NCI-H226 (cell line): ENCODE results near the gene CCDC187.

ENCODE experiments used
- DNase-seq: peaks from one replicate; pipeline ENCODE4 v3.0.0-alpha.2; 2015

The CCDC187 gene

GRCh38 chr9:136251264-136252115 lies 52.4 kb downstream of the CCDC187 start:
- DNase-seq = no peak

GRCh38 chr9:136250676-136251075 lies 53.2 kb downstream of the CCDC187 start:
- no peak for DNase-seq

- DNase-seq = no peak
Observed at GRCh38 chr9:136249877-136250559, 53.9 kb downstream of the CCDC187 start.

GRCh38 chr9:136248951-136249876 lies 54.7 kb downstream of the CCDC187 start:
- DNase-seq = no peak

- DNase-seq = no peak
Observed at GRCh38 chr9:136247947-136248637, 55.8 kb downstream of the CCDC187 start.

- DNase-seq = no peak
Observed at GRCh38 chr9:136247551-136247916, 56.4 kb downstream of the CCDC187 start.

GRCh38 chr9:136246849-136247550 lies 56.9 kb downstream of the CCDC187 start:
- DNase-seq = no peak

GRCh38 chr9:136245219-136246150 lies 58.4 kb downstream of the CCDC187 start, which contains the start of gene QSOX2:
TSS of gene QSOX2 (minus strand) at chr9:136245812. CDS start at chr9:136245803, 9 bp downstream.
- peak; percentile 47 for DNase-seq

GRCh38 chr9:136244969-136245218 lies 59.0 kb downstream of the CCDC187 start:
- no peak for DNase-seq

- DNase-seq = no peak
Observed at GRCh38 chr9:136244122-136244968, 59.5 kb downstream of the CCDC187 start.

GRCh38 chr9:136243631-136244030 lies 60.3 kb downstream of the CCDC187 start:
- DNase-seq = no peak

GRCh38 chr9:136242918-136243525 lies 60.9 kb downstream of the CCDC187 start:
- no peak for DNase-seq

GRCh38 chr9:136242248-136242647 lies 61.6 kb downstream of the CCDC187 start:
- no peak for DNase-seq

- no peak for DNase-seq
Observed at GRCh38 chr9:136241542-136241941, 62.4 kb downstream of the CCDC187 start.

- no peak for DNase-seq
Observed at GRCh38 chr9:136240941-136241340, 63.0 kb downstream of the CCDC187 start.

- no peak for DNase-seq
Observed at GRCh38 chr9:136239983-136240330, 63.9 kb downstream of the CCDC187 start.

GRCh38 chr9:136239135-136239982 lies 64.5 kb downstream of the CCDC187 start:
- DNase-seq = no peak

- no peak for DNase-seq
Observed at GRCh38 chr9:136238342-136238732, 65.6 kb downstream of the CCDC187 start.
